Glutamatergic neuron (in vitro differentiated cells): Measurements from ENCODE around the gene DEPP1. TPM values are rescaled to one million over a fixed set of nuclear protein-coding genes. Genes with fewer than 3 reads are reported as not detected.
A peak's percentile ranks its signal among the peaks of the same experiment; 100 is the strongest.

Source experiments
- DNase-seq: peaks from one replicate; pipeline ENCODE4 v3.0.0; 2022
- H3K27ac Mint-ChIP-seq: one replicate; pipeline ENCODE4 v1.8.0; 2020; ENCODE audit warnings: mild to moderate bottlenecking, mixed read lengths, inconsistent platforms; ENCODE audit not compliant: unreplicated experiment
- H3K27me3 Mint-ChIP-seq: one replicate; pipeline ENCODE4 v1.8.0; 2020; ENCODE audit warnings: mild to moderate bottlenecking, moderate library complexity, mixed read lengths, inconsistent platforms; ENCODE audit not compliant: unreplicated experiment
- H3K36me3 Mint-ChIP-seq: one replicate; pipeline ENCODE4 v1.8.0; 2020; ENCODE audit warnings: mild to moderate bottlenecking, mixed read lengths, inconsistent platforms; ENCODE audit not compliant: unreplicated experiment
- H3K4me1 Mint-ChIP-seq: one replicate; pipeline ENCODE4 v1.8.0; 2020; ENCODE audit warnings: mild to moderate bottlenecking, low read depth, mixed read lengths, inconsistent platforms; ENCODE audit not compliant: unreplicated experiment
- H3K4me3 Mint-ChIP-seq: one replicate; pipeline ENCODE4 v1.8.0; 2020; ENCODE audit warnings: mild to moderate bottlenecking, mixed read lengths, inconsistent platforms; ENCODE audit not compliant: unreplicated experiment
- H3K9me3 Mint-ChIP-seq: one replicate; pipeline ENCODE4 v1.8.0; 2020; ENCODE audit warnings: mild to moderate bottlenecking, moderate library complexity, mixed read lengths, inconsistent platforms; ENCODE audit not compliant: unreplicated experiment
- total RNA-seq: library from RNA; stranded (reverse); fragmentation: NEBNext Ultra II Directional; extraction: Animal tissue kit (Norgen Biotek cat#: 25700); gene quantifications from one replicate; pipeline ENCODE4 v1.2.1, GENCODE V29; 2021; ENCODE audit not compliant: unreplicated experiment
- TF ChIP-seq, protein P1 (sequence below): fragments of 200-600 bp; sonication (generic); IDR thresholded peaks from one replicate; pipeline ENCODE4 v1.5.0; 2021; ENCODE audit not compliant: partially characterized antibody, unreplicated experiment

DEPP1 gene
- total RNA-seq, 1 donor from 2014 or later, result 13.6 TPM

DNA sequence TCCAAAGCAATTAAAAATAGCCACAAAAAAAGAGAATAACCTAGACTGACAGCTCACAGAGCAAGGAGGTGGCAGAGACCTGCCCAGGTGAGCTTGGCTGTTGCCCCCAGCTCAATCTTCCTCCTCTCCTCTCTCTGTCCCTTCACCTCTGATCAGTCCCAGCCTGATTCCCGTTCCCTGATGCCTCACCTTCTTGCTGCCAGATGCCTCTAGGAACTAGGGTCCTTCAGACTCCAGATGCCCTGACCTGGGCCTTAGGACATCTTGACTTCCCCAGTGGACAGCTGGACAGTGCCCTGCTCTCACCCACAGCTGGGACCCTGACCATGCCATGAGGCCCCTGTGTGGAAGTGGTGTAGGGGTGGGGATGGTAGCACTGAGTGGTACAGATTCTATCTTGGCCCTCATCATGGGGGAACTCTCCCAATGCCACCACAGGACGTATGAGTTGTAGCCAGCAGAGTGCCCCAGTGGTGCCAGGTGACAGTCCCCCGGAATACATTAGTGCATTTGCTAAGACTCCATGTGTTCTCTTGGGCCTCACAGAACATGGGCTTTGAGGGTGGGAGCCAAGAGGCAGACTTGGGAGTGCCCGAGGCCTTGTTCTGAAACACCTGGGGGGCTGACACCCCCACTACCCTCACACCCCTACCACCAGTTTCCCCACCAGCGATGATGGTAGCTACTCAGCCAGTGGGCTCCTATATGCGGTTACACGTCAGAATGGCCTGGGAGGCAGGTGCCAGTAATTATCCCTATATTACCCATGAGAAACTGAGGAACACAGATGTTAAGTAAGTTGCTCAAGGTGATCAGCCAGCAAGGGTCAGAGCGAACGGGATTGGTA, 2.0 kb downstream of the DEPP1 start:
- no peaks in the 10 kb centered on the region for H3K36me3 Mint-ChIP-seq
- H3K4me1 Mint-ChIP-seq, result peaks cover 50% of the 10 kb centered on the region
- H3K9me3 Mint-ChIP-seq, result peaks cover 25% of the 10 kb centered on the region
- DNase-seq, result no peak
- H3K27me3 Mint-ChIP-seq, result peaks cover 24% of the 10 kb centered on the region
- H3K4me3 Mint-ChIP-seq, result peak overlapping the region; percentile 80
- H3K27ac Mint-ChIP-seq, result peak overlapping the region; percentile 88
- TF ChIP-seq, protein P1, sequence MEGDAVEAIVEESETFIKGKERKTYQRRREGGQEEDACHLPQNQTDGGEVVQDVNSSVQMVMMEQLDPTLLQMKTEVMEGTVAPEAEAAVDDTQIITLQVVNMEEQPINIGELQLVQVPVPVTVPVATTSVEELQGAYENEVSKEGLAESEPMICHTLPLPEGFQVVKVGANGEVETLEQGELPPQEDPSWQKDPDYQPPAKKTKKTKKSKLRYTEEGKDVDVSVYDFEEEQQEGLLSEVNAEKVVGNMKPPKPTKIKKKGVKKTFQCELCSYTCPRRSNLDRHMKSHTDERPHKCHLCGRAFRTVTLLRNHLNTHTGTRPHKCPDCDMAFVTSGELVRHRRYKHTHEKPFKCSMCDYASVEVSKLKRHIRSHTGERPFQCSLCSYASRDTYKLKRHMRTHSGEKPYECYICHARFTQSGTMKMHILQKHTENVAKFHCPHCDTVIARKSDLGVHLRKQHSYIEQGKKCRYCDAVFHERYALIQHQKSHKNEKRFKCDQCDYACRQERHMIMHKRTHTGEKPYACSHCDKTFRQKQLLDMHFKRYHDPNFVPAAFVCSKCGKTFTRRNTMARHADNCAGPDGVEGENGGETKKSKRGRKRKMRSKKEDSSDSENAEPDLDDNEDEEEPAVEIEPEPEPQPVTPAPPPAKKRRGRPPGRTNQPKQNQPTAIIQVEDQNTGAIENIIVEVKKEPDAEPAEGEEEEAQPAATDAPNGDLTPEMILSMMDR, result no peak

DNA sequence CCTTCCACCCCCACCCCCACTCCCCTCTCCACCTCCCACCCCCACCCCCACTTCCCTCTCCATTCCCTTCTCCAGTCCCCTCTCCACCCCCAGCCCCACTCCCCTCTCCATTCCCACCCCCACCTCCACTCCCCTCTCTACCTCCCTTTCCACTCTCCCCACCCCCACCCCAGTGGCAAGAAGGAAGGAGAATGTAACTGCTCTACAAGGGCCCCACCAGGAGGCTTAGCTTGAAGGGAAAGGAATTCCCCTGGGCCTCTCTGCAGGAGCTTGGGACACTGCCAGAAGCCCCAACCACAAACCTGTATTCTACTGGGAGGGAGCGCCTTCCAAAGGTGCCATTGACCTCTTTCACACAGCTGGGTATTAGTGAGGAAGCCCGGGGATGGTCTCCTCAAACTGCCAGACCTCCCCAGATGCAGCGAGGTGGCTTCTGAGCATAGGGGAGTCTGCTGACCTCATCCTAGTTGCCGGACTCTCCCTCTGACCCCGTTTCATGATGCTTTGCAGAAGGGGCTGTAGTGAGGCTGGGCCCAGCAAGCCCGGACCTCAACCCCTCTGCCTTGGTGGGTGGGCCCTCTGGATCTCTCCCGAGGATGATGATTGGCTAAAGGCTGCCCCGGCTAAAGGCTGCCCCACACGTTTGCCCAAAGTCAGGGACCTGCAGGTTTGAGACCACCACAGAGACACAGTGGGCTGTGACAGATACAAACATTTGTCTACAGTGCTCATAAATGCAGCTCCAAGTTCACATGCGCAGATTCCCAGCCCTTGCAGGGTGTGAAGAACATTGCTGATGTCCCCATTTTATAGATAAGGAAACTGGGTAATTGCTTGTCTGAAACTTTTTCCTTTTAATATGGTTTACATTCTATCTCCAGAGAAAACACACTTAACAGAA, 2.9 kb downstream of the DEPP1 start:
- TF ChIP-seq, protein P1, result no peak
- peak overlapping the region; percentile 88 for H3K27ac Mint-ChIP-seq
- H3K4me3 Mint-ChIP-seq, result peak overlapping the region; percentile 80
- peaks cover 42% of the 10 kb centered on the region for H3K4me1 Mint-ChIP-seq
- H3K27me3 Mint-ChIP-seq, result peaks cover 21% of the 10 kb centered on the region
- H3K36me3 Mint-ChIP-seq, result no peaks in the 10 kb centered on the region
- peak; percentile 43 for DNase-seq
- peaks cover 22% of the 10 kb centered on the region for H3K9me3 Mint-ChIP-seq

DNA sequence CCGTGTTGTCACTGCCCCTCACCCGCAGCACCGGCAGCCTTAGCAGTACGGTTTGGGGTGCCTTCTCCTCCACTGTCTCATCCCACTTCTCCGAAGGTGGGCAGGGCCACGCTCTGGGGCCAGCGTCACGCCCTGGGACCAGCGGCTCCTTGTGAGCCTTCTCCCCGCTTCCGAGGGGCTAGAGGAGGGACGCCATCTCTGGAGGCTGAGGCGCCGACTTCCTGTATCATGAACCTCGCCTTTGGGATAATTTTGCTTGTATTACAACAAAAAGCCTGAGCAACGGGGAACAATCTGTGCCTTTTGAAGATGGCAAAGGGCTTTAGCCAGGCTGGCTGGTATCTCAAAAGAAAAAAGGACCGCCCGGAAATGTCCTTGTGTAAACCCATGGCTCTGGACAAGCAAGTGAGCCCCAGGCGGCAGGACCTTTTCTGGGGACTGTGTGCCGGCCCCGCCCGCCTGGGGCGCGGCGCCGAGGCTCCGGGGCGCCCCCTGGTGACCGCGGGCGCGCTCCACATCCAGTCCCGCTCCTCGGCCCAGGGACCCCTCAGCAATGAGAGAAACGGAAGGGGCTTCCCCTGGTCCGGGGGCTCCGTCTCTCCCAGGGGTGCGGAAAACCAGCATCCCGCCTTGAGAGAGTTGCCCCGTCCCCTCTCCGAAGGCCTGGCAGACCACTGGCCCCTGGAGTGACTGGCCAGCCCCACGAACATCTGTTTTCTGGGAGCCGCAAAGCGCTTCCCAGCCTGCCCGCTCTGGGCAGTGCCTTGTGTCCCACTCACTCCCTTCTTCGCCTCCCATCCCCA, 3.8 kb downstream of the DEPP1 start:
- DNase-seq, result peak; percentile 77
- peaks cover 35% of the 10 kb centered on the region for H3K4me1 Mint-ChIP-seq
- TF ChIP-seq, protein P1, result peak; percentile 95
- peak overlapping the region; percentile 77 for H3K4me3 Mint-ChIP-seq
- peaks cover 22% of the 10 kb centered on the region for H3K9me3 Mint-ChIP-seq
- peaks cover 18% of the 10 kb centered on the region for H3K27me3 Mint-ChIP-seq
- H3K36me3 Mint-ChIP-seq, result no peaks in the 10 kb centered on the region
- H3K27ac Mint-ChIP-seq, result peak overlapping the region; percentile 78

GRCh38 chr10:44974082-44974627, 4.5 kb downstream of the DEPP1 start:
- Mint-ChIP-seq H3K27me3 (peaks cover 18% of the 10 kb centered on the region), H3K27ac (peak overlapping the region; percentile 12), H3K9me3 (peaks cover 20% of the 10 kb centered on the region), H3K4me3 (peak overlapping the region; percentile 77), H3K4me1 (peaks cover 31% of the 10 kb centered on the region), H3K36me3 (no peaks in the 10 kb centered on the region)
- TF ChIP-seq, protein P1, result no peak
- DNase-seq, result no peak
